AG04450 (cell line): ENCODE measurements around the gene HBQ1. TPM values are rescaled to one million over a fixed set of nuclear protein-coding genes. Genes with fewer than 3 reads are reported as not detected.
"Not testable (repeated sequence)": the region's sequence is repeated elsewhere in the genome, so short reads cannot be mapped to it uniquely, and the experiment has no call there.

Source experiments
- CTCF ChIA-PET: fragments of 300-600, 350-600 bp; formaldehyde crosslinking; extraction: SDS; loops from one replicate; lab custom pipeline; 2022; ENCODE audit warnings: antibody characterized with exemption, inconsistent platforms; lab: Charles Lee
- POLR2A ChIA-PET: fragments of 350-600 bp; formaldehyde crosslinking; extraction: SDS; loops from one replicate; lab custom pipeline; 2021; ENCODE audit warnings: antibody characterized with exemption, inconsistent platforms; lab: Yijun Ruan, JAX
- DNase-seq: peaks from one replicate; pipeline ENCODE4 v3.0.0-alpha.2; 2011; ENCODE audit warnings: low read depth, low spot score
- H3K27ac ChIP-seq: one replicate; pipeline ENCODE4 v1.5.1; 2012; ENCODE audit warnings: low read depth, low read length, control low read depth
- H3K27me3 ChIP-seq: one replicate; pipeline ENCODE4 v1.6.0; 2012; ENCODE audit warnings: low read length; ENCODE audit not compliant: control insufficient read depth, insufficient read depth
- H3K4me3 ChIP-seq: 2 replicates; pipeline ENCODE4 v1.5.1; 2011; ENCODE audit warnings: mild to moderate bottlenecking, low read depth, low read length, control low read depth
- H3K9me3 ChIP-seq: 2 replicates; pipeline ENCODE4 v1.5.1; 2012; ENCODE audit warnings: low read length; ENCODE audit not compliant: control insufficient read depth, insufficient read depth
- polyA plus RNA-seq: library from polyadenylated mRNA; depleted of rRNA; stranded (reverse); fragments of >200 nt; gene quantifications from 2 replicates; pipeline ENCODE4 v1.2.3, GENCODE V29; 2011
- TF ChIP-seq, protein P1 (sequence below): IDR thresholded peaks from 2 replicates; pipeline ENCODE4 v1.5.1; 2011; ENCODE audit warnings: low read depth, low read length, control low read depth, inconsistent platforms

Gene HBQ1
- polyA plus RNA-seq, 1 experiment = not detected

DNA sequence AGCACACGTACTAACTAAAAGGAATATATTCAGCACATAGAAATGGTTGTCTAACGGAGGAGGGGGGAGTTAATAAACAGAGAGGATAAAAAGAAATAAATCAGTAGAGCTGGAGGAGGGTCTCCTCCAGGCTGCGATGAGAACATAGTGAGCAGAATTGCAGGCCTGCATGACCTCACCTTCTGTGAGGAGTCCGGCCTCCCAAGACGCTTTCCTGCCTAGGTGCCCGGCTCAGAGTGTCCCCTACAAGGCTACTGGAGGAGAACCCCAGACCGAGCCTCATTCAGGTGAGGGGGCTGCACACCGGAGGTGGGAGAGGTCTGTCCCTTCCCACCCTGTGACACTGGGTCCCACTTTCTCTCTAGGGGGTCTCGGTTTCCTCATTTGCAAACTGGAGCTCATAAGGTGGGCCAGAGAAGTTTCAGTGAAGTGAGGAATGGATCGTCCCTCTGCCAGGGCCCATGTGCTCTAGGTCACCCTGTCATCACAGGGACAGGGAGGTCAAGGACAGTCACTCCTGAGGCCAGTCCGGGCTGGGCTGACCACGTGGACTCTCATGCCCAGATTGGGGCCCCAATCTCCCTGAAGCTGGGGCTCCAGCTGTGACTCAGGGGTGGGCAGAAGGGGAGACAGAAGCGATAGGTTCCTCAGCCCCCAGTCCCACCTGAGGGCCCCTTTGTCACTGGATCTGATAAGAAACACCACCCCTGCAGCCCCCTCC, 17.8 kb upstream of the HBQ1 start:
- Histone ChIP-seq H3K27ac (no peak overlapping the region), H3K9me3 (no peaks in the 10 kb centered on the region; the same call in 1 of the 2 replicates), H3K4me3 (no peak overlapping the region), H3K27me3 (peaks cover 36% of the 10 kb centered on the region)
- ChIA-PET CTCF (no interaction called here), POLR2A (no interaction called here)
- TF ChIP-seq, protein P1, sequence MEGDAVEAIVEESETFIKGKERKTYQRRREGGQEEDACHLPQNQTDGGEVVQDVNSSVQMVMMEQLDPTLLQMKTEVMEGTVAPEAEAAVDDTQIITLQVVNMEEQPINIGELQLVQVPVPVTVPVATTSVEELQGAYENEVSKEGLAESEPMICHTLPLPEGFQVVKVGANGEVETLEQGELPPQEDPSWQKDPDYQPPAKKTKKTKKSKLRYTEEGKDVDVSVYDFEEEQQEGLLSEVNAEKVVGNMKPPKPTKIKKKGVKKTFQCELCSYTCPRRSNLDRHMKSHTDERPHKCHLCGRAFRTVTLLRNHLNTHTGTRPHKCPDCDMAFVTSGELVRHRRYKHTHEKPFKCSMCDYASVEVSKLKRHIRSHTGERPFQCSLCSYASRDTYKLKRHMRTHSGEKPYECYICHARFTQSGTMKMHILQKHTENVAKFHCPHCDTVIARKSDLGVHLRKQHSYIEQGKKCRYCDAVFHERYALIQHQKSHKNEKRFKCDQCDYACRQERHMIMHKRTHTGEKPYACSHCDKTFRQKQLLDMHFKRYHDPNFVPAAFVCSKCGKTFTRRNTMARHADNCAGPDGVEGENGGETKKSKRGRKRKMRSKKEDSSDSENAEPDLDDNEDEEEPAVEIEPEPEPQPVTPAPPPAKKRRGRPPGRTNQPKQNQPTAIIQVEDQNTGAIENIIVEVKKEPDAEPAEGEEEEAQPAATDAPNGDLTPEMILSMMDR = no peak
- DNase-seq = no peak

DNA sequence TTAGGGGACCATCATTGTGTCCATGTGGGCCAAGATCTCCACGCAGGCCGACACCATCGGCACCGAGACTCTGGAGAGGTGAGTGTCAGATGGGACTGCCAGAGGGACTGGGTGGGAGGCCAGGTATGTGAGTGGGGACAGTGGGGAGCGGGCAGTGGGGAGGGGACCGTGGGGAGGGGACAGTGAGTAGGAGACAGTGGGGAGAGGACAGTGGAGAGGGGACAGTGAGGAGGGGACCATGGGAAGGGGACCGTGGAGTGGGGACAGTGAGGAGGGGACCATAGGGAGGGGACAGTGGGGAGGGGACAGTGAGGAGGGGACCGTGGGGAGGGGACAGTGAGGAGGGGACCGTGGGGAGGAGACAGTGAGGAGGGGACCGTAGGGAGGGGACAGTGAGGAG, 17.1 kb upstream of the HBQ1 start:
- CTCF ChIA-PET, H3K4me3 ChIP-seq, H3K27ac ChIP-seq, DNase-seq, H3K9me3 ChIP-seq, POLR2A ChIA-PET: not testable (repeated sequence)
- H3K27me3 ChIP-seq = peaks cover 43% of the 10 kb centered on the region

DNA sequence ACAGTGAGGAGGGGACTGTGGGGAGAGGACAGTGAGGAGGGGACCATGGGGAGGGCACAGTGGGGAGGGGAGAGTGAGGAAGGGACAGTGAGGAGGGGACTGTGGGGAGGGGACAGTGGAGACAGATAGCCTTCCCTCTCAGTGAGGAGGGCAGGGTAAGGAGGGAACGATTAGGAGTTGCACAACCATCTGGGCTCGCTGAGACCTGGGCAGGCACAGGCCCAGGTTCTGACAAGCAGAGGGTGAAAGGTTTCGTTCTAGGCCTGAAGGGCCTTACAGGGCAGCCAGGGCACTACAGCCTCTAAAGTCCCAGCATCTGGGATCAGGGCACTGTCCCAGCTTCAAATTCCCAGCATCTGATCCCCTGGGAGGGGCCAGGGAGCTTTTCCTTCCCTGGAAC, 16.6 kb upstream of the HBQ1 start:
- peaks cover 49% of the 10 kb centered on the region for H3K27me3 ChIP-seq

DNA sequence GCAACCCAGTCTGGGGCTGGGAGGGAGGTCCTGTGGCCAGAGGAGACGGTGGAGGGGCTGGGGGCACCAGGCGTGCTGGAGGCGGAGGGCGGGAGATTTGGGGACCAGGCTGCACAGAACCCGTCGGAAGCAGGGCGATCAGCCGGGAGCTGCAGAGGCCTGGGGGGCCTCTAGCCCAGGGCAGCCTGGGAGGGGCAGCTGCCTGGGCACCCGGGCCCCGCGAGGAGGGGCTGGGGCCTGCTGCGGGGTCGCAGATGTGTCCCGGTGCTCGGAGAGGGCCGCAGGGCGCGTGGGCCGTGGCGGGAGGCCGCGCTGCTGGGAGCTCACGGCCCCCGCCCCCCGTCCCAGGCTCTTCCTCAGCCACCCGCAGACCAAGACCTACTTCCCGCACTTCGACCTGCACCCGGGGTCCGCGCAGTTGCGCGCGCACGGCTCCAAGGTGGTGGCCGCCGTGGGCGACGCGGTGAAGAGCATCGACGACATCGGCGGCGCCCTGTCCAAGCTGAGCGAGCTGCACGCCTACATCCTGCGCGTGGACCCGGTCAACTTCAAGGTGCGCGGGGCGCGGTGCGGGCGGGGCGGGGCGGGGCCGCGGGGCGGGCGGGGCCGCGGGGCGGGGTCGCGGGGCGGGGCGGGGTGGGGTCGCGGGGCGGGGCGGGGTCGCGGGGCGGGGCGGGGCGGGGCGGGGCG, 16.0 kb upstream of the HBQ1 start:
- H3K9me3 ChIP-seq, POLR2A ChIA-PET, DNase-seq, CTCF ChIA-PET, H3K4me3 ChIP-seq, H3K27ac ChIP-seq: not testable (repeated sequence)
- H3K27me3 ChIP-seq = peaks cover 51% of the 10 kb centered on the region

More for the DNA sequence above, 16.6 kb upstream of the HBQ1 start:
- POLR2A ChIA-PET, H3K4me3 ChIP-seq, H3K27ac ChIP-seq, CTCF ChIA-PET, DNase-seq, H3K9me3 ChIP-seq: not testable (repeated sequence)

DNA sequence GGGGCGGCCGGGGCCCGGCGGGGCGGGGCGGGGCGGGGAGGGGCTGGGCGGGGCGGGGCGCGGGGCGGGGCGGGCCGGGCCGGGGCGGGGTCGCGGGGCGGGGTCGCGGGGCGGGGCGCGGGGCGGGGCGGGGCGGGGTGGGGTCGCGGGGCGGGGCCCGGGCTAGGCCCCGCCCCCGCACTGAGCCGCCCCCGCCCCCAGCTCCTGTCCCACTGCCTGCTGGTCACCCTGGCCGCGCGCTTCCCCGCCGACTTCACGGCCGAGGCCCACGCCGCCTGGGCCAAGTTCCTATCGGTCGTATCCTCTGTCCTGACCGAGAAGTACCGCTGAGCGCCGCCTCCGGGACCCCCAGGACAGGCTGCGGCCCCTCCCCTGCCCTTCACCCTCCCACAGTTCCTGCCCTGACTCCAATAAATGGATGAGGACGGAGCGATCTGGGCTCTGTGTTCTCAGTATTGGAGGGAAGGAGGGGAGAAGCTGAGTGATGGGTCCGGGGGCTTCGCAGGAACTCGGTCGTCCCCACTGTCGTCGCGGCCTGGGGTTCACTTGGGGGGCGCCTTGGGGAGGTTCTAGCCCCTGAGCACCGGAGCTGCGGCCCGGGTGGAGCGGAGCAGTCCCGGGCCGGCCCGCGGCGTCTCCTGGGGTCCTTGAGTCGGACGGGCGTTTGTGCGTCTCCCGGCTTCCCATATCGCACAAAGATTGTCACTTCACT, 15.3 kb upstream of the HBQ1 start:
- Histone ChIP-seq H3K27me3 (peaks cover 51% of the 10 kb centered on the region), H3K4me3 (no peak overlapping the region), H3K27ac (no peak overlapping the region), H3K9me3 (no peaks in the 10 kb centered on the region; the same call in 1 of the 2 replicates)
- TF ChIP-seq, protein P1 = no peak
- CTCF ChIA-PET = no interaction called here
- no peak for DNase-seq
- POLR2A ChIA-PET = no interaction called here

DNA sequence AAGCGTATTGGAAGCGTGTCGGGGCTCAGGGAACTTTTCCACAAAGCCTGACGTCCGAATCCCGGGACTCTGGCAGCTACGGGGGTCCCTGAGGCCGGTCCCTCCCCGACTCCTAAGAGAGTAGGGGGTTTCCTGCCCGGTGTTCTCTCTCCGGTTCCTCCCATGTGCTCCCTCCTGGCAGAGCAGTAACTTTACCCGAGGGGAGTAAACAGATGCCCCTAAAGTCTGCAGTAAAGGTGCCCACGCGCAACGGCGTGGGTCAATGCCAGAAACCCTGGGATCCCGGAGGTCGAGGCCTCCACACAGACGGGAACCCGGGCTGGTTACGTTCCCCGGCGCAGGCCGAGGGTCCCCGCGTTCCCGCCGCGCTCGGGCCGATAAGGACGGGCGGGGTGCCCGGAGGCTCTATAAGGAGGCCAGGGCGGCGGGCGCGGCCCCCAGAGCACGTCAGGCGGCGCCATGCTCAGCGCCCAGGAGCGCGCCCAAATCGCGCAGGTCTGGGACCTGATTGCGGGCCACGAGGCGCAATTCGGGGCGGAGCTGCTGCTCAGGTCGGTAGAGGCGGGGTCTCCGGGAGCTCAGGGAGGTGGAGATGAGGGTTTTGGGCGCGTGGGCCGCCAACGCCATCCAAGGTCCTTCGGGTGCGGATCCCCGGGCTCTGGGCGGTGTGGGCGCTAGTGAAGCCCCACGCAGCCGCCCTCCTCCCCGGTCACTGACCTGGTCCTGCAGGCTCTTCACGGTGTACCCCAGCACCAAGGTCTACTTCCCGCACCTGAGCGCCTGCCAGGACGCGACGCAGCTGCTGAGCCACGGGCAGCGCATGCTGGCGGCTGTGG, 14.5 kb upstream of the HBQ1 start, which contains the start of gene HBM:
TSS of gene HBM (plus strand) at position 440 of the 836 bp plus-strand sequence. CDS start at position 460, 20 bp downstream.
- peaks cover 51% of the 10 kb centered on the region for H3K27me3 ChIP-seq
- CTCF ChIA-PET = no interaction called here
- TF ChIP-seq, protein P1 = no peak
- H3K27ac ChIP-seq = no peak within 1 kb of the TSS
- no peak within 1 kb of the TSS for H3K4me3 ChIP-seq
- no peaks in the 10 kb centered on the region; the same call in 1 of the 2 replicates for H3K9me3 ChIP-seq
- POLR2A ChIA-PET = no interaction called here
- DNase-seq = no peak
